ENCODE data around the gene SUPT4H1.
"Not testable (repeated sequence)": the region's sequence is repeated elsewhere in the genome, so short reads cannot be mapped to it uniquely, and the experiment has no call there.

The SUPT4H1 gene

GRCh38 chr17:58351831-58352595 lies at the start of gene SUPT4H1:
Gene SUPT4H1, minus strand, starts transcription at chr17:58352201. Its CDS starts 66 bp downstream, at chr17:58352135.
- DNase-seq = peak; percentile 82

- no peak for DNase-seq
These were observed 49.3 kb upstream of the SUPT4H1 start for GRCh38 chr17:58401287-58401686.

GRCh38 chr17:58400826-58401225 lies 48.8 kb upstream of the SUPT4H1 start:
- DNase-seq = no peak

- DNase-seq = no peak
These were observed 48.0 kb upstream of the SUPT4H1 start for GRCh38 chr17:58399974-58400373.

- no peak for DNase-seq
These were observed 46.7 kb upstream of the SUPT4H1 start for GRCh38 chr17:58398574-58399266.

- DNase-seq = not testable (repeated sequence)
These were observed 45.4 kb upstream of the SUPT4H1 start for GRCh38 chr17:58397421-58397820.

- no peak for DNase-seq
These were observed 44.2 kb upstream of the SUPT4H1 start for GRCh38 chr17:58396173-58396572.

GRCh38 chr17:58394534-58395223 lies 42.7 kb upstream of the SUPT4H1 start:
- DNase-seq = no peak

GRCh38 chr17:58391302-58391984 lies 39.4 kb upstream of the SUPT4H1 start:
- no peak for DNase-seq

GRCh38 chr17:58390884-58391283 lies 38.9 kb upstream of the SUPT4H1 start:
- no peak for DNase-seq

- no peak for DNase-seq
These were observed 36.5 kb upstream of the SUPT4H1 start for GRCh38 chr17:58388302-58389190.

- DNase-seq = no peak
These were observed 35.8 kb upstream of the SUPT4H1 start for GRCh38 chr17:58387834-58388233.

- DNase-seq = no peak
These were observed 34.7 kb upstream of the SUPT4H1 start for GRCh38 chr17:58386708-58387107.

- DNase-seq = no peak
These were observed 33.4 kb upstream of the SUPT4H1 start for GRCh38 chr17:58385359-58385899.

- DNase-seq = no peak
These were observed 32.9 kb upstream of the SUPT4H1 start for GRCh38 chr17:58384897-58385296.

GRCh38 chr17:58383892-58384462 lies 32.0 kb upstream of the SUPT4H1 start:
- no peak for DNase-seq

GRCh38 chr17:58382872-58383242 lies 30.9 kb upstream of the SUPT4H1 start:
- DNase-seq = no peak

GRCh38 chr17:58382108-58382871 lies 30.3 kb upstream of the SUPT4H1 start:
- no peak for DNase-seq

GRCh38 chr17:58381124-58382035 lies 29.4 kb upstream of the SUPT4H1 start:
- DNase-seq = no peak
